ENCODE measurements around the gene DPF3.
A peak's percentile ranks its signal among the peaks of the same experiment; 100 is the strongest.

Gene DPF3

DNA sequence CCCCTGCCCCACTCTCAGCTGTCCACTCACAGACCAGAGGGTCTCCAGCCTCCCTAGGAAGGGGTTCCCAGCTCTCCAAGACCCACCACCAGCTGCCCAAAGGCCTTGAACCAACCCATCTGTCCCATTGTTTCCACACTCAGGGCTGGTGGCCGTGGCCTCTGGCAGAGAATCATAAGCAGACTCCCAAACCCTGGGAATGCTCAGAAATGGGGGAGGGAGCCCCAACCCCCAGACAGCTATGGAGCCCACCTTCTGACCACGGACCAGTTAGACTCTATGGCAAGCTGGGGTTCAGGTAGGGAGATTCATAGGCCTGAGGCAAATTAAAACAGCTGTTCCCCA is 280.0 kb downstream of the DPF3 start:
- no peak for TF ChIP-seq CREB1 (IDR thresholded peaks at IDR 0.05; ENCODE audit: low read depth)
- TF ChIP-seq, protein P1, sequence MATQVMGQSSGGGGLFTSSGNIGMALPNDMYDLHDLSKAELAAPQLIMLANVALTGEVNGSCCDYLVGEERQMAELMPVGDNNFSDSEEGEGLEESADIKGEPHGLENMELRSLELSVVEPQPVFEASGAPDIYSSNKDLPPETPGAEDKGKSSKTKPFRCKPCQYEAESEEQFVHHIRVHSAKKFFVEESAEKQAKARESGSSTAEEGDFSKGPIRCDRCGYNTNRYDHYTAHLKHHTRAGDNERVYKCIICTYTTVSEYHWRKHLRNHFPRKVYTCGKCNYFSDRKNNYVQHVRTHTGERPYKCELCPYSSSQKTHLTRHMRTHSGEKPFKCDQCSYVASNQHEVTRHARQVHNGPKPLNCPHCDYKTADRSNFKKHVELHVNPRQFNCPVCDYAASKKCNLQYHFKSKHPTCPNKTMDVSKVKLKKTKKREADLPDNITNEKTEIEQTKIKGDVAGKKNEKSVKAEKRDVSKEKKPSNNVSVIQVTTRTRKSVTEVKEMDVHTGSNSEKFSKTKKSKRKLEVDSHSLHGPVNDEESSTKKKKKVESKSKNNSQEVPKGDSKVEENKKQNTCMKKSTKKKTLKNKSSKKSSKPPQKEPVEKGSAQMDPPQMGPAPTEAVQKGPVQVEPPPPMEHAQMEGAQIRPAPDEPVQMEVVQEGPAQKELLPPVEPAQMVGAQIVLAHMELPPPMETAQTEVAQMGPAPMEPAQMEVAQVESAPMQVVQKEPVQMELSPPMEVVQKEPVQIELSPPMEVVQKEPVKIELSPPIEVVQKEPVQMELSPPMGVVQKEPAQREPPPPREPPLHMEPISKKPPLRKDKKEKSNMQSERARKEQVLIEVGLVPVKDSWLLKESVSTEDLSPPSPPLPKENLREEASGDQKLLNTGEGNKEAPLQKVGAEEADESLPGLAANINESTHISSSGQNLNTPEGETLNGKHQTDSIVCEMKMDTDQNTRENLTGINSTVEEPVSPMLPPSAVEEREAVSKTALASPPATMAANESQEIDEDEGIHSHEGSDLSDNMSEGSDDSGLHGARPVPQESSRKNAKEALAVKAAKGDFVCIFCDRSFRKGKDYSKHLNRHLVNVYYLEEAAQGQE (IDR thresholded peaks at IDR 0.05; ENCODE audit: low read depth): no peak
- no peak for TF ChIP-seq ZBTB7A (IDR thresholded peaks at IDR 0.05; ENCODE audit: low read depth)
- TF ChIP-seq FOXM1 (IDR thresholded peaks at IDR 0.05; ENCODE audit: borderline replicate concordance, low read depth): no peak

DNA sequence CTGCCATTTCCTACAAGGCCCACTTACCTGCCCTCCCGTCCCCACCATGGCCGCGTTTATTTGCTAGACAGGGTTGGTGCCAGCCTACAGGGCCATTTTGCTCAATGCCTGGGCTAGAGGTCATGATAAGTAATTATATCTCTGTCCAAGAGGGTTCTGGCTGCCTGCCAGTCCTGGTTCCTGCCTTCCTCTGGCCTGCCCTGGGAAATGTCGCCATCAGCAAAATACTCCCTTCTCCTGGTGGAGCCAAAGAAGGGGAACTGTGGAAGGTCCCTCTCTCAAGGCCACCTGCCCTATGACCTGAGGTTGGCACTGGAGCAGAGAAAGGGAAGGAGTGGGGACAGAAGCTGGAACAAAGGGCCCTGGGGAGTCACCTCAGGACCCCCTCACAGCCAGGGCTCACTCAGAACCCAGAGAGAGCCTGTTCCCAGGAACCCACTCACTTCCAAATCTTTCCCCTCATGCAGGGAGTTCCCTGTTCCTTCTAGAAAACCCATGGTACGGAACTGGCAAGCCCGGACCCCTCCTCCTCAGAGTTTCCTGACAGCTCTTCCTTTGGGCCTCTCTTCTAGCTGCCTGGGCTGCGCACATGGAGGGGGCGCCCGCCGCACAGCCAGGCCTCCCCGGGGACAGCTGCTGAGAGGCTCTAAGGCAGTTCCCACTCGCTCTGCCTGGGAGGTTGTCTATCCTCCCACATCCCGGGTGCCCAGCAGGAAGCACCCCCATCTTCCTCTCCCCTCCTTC is 280.5 kb downstream of the DPF3 start:
- TF ChIP-seq RAD21 (IDR thresholded peaks at IDR 0.05; ENCODE audit: low read depth) (no peak), TAF1 (IDR thresholded peaks at IDR 0.05; ENCODE audit: low read depth) (no peak), NFIC (IDR thresholded peaks at IDR 0.05) (peak; percentile 29; the same call in 1 of the 2 replicates), CREB1 (IDR thresholded peaks at IDR 0.05; ENCODE audit: low read depth) (no peak)
- TF ChIP-seq, protein P1 (IDR thresholded peaks at IDR 0.05; ENCODE audit: low read depth): no peak
- TF ChIP-seq, protein P2, sequence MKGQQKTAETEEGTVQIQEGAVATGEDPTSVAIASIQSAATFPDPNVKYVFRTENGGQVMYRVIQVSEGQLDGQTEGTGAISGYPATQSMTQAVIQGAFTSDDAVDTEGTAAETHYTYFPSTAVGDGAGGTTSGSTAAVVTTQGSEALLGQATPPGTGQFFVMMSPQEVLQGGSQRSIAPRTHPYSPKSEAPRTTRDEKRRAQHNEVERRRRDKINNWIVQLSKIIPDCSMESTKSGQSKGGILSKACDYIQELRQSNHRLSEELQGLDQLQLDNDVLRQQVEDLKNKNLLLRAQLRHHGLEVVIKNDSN (IDR thresholded peaks at IDR 0.05): no peak

DNA sequence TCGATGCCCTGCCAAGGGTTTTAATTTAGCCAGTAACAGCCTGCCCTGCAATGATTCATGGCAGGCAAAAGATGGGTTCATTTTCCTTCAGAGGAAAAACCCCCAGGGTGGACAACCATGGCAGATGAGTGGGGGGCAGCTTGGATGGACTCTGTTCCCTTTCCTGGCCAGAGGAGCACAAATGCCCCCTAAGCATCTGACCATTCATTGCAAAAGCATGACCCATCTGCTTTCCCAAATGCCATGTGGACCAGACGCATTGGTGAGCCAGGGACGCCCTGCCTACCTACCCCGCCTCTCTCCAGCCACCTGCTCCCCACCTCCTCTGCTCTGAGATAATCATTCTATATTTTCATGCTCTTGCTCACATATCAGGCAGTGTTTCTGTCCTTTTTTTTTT is 281.9 kb downstream of the DPF3 start:
- TF ChIP-seq, protein P1 (IDR thresholded peaks at IDR 0.05; ENCODE audit: low read depth): no peak
- TF ChIP-seq ZBTB7A (IDR thresholded peaks at IDR 0.05; ENCODE audit: low read depth) (no peak), EGR1 (IDR thresholded peaks at IDR 0.05) (no peak), CREB1 (IDR thresholded peaks at IDR 0.05; ENCODE audit: low read depth) (no peak), TCF12 (IDR thresholded peaks at IDR 0.05; ENCODE audit: low read depth) (no peak), RAD21 (IDR thresholded peaks at IDR 0.05; ENCODE audit: low read depth) (no peak), FOXM1 (IDR thresholded peaks at IDR 0.05; ENCODE audit: borderline replicate concordance, low read depth) (no peak), EP300 (IDR thresholded peaks at IDR 0.05; ENCODE audit: borderline replicate concordance) (no peak), TAF1 (IDR thresholded peaks at IDR 0.05; ENCODE audit: low read depth) (no peak)

DNA sequence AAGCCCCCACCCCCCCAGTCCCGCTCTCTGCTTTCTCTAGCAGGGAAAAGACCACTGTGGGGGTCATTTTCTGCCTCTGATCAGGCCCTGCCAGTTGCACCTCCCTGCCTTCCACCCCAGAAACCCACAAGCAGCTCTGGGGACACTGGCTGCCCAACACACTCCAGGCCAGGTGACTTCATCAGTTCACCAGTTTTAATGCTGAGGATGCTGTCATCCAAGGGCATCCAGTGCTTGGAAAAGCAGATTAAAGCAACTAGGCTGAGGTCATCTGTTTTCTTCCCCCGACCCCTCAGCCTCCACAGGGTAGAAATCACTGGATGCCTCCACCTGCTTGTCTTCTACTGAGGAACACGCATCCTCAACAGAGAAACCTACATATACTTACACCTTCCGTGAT is 282.4 kb downstream of the DPF3 start:
- TF ChIP-seq ZBTB7A (IDR thresholded peaks at IDR 0.05; ENCODE audit: low read depth) (no peak), NFIC (IDR thresholded peaks at IDR 0.05) (no peak), TCF12 (IDR thresholded peaks at IDR 0.05; ENCODE audit: low read depth) (no peak), EGR1 (IDR thresholded peaks at IDR 0.05) (no peak), CREB1 (IDR thresholded peaks at IDR 0.05; ENCODE audit: low read depth) (no peak), CEBPB (IDR thresholded peaks at IDR 0.05) (no peak), YY1 (IDR thresholded peaks at IDR 0.05; ENCODE audit: low read depth) (no peak), TAF1 (IDR thresholded peaks at IDR 0.05; ENCODE audit: low read depth) (no peak), EP300 (IDR thresholded peaks at IDR 0.05; ENCODE audit: borderline replicate concordance) (no peak), FOXM1 (IDR thresholded peaks at IDR 0.05; ENCODE audit: borderline replicate concordance, low read depth) (no peak), RAD21 (IDR thresholded peaks at IDR 0.05; ENCODE audit: low read depth) (no peak), TEAD4 (IDR thresholded peaks at IDR 0.05) (no peak)
- TF ChIP-seq, protein P3, sequence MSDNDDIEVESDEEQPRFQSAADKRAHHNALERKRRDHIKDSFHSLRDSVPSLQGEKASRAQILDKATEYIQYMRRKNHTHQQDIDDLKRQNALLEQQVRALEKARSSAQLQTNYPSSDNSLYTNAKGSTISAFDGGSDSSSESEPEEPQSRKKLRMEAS (IDR thresholded peaks at IDR 0.05): no peak
- TF ChIP-seq, protein P2 (IDR thresholded peaks at IDR 0.05): no peak
- TF ChIP-seq, protein P1 (IDR thresholded peaks at IDR 0.05; ENCODE audit: low read depth): no peak
